COR-L47 (cell line): ENCODE data around the gene GTF2E1.
"Not testable (repeated sequence)": the region's sequence is repeated elsewhere in the genome, so short reads cannot be mapped to it uniquely, and the experiment has no call there.

Experiments used
- DNase-seq: peaks from one replicate; lab custom pipeline; 2025; lab: John Stamatoyannopoulos, UW

The GTF2E1 gene

DNA sequence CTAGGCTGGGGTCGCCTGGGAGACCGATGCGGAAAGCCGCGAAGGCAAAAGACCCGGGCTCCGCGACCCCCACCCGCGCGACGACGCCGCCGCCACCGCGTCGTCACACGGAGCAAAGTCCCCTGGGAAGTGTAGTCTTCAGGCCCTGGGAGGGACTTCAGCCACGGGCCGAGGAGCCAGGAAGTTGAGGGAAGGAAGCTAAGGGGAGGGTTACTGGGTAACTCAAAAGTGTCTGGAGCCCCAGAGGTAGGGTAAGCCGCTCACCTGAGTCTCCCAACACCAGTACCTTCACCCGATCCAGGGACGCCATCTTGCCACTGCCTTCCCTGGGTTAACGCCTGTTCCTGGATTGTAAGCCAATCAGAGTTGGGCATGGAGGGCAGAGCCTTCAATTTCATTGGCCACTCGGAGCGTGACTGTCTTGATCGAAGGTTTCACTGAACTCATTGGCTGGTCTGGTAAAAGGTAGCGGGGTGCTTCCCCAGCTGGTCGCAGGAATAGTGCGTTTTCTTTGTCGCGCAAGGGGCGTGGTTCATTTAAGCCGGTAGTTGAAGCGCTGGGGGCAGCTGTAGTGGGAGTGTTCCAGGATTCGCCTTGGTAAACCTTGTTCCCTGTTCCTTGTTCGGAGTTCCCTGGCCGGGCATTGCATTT is at the start of gene GTF2E1, which contains the start of gene RABL3:
GTF2E1 (plus strand) TSS at position 547 of the 651 bp plus-strand sequence. CDS start 7,809 bp downstream, outside the sequence.
RABL3 (minus strand) TSS at position 319 of the 651 bp plus-strand sequence; CDS start at position 310, 9 bp downstream.
- DNase-seq = peak; percentile 100

DNA sequence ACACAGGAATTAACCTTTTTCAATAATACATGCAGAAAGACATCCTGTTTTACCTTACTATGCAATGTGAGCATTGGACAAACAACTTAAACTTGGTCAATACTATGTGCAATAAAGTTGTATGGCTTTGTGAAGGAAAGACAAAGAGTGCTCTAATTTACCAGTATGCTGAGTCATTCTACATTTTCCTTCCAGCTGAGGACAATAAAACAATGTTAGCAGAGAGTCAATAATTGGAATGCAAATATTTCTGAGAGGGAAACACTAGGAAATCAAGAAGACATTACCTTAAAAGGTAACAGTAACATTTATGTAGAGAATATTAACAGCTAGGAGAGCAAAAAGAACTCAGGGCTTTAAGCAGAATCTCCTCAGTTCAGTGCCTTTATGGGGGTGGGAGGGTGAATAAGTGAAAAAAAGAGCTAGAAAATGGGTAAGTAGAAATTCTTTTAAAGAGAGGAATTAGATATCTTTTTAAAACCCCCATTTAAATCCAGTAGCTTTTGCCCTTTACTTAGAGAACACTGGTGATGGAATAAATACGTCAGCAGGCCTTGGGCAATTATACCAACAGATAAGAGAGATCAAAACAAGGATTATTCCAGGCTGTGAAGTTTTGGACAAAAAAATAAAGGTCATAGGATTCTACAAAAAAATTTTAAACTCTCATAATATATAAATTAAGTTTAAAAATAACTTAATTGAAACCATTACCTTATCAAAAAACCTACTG is 48.9 kb upstream of the GTF2E1 start:
- DNase-seq = peak; percentile 75

DNA sequence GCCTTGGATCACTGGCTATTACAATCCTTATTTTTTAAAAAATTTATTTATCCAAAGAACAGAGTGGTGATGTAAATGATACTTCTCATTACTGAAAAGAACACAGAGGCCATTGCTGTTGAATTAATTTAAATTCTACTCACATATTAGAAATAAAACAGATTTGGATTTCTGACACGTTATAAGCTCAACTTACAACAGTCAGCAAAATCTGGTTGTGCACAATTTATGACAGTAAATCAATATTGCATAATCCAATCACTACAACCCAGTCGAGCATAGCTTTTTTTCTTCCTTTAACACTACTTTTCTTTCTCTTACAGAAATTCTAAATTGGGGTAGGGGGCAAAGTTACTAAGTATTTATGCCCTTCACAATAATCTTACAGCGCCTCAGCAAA is 43.2 kb upstream of the GTF2E1 start:
- DNase-seq = no peak

DNA sequence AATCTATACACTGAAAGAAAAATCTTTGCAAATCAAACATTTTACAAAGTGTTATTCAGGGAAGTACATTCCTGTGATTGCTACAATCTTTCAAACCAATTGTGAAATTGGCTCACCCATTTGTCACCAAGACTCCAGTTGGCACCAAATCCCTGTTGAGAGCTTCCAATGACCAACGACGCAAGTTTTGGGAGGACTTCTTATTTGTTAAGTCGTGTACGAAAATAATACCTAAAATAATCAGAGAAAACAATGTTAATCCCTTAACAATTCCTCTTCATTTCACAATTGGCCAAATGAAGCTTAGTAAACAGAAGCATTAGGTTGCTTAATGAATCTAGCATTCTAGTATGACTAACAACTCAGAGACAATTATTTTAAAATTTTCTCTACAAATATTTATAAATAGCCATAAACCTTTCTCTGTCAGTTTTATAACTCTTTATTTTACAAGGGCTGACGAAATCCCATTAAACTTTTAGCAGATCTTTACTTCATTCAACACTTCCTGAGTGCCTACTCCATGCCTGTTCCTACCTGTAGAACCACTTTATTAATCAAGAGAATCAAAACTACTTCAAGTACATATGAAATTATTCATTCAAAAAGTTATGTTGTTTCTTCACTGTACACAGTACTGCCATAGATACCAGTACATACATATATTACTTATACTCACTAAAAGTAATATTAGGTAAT is 36.5 kb upstream of the GTF2E1 start:
- DNase-seq = no peak

DNA sequence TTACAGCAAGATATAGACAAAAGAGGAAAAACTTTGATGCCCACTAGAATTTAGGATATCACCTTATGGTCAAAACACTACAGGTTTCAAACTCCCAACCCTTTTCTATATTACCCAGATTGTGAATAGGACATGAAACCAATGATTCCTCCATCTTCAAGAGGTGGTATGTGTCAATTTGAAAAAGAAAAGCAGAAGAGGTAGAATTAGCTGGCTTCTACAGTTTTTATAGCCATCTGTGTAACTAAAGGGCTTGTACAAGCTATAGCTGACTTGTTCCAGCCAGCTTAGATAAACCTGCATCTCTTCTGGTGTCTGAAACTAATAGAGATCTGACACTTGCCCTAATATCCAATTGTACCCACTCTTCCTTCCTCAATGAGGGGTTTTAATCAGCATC is 35.6 kb upstream of the GTF2E1 start:
- DNase-seq = no peak

DNA sequence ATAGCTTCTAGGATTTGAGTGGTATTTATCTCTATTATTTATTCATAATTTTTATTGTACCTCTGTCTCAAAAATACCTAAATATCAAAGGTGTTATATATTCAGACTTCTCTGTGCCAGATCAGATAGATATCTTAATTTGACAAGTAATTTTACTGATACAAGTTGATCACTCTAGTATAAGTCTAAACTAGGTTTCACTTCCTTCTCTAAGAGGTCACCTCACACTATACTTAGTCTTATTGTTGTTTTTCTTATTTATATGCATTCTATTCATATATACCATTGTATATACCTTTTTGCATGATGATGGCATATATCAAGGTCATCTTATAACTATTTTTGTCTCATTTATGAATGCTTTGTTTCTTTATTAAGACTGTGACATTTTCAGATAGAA is 34.1 kb upstream of the GTF2E1 start:
- no peak for DNase-seq

DNA sequence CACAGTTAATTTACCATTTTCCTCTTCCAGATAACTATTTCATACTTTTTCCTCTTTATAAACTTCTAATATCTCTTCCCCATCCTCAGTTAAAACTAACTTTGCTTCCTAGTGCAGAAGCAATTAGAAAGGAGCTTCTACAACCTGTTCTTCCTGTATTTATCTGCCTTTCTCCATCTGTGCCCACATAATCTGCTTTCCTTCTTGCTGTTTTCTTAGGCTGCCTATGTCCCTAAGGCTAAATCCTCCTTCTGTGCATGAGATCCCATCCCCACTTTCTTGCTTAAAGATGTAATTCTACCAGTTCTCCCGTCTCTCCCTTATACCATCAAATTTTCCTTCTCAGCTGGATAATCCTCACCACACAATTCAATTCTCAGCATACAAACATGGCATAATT is 32.2 kb upstream of the GTF2E1 start:
- DNase-seq = no peak

DNA sequence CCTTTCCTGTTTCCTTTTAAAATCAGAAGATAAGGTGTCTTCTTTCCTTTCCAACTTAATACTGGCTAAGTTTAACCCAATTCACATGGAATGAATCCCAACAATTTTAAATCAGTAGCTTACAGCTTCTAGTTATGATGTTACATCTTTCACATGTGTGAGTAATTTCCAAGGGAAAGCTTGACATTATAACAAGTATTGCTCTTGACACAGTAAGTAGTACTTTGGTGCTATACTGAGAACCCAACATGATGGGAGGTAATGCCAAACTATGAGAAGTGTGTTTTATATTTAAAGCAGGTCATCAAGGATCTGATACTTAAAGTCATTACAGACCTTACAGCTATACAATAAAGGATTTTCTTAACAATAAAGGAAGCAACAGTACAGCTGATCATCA is 29.3 kb upstream of the GTF2E1 start:
- DNase-seq = no peak

DNA sequence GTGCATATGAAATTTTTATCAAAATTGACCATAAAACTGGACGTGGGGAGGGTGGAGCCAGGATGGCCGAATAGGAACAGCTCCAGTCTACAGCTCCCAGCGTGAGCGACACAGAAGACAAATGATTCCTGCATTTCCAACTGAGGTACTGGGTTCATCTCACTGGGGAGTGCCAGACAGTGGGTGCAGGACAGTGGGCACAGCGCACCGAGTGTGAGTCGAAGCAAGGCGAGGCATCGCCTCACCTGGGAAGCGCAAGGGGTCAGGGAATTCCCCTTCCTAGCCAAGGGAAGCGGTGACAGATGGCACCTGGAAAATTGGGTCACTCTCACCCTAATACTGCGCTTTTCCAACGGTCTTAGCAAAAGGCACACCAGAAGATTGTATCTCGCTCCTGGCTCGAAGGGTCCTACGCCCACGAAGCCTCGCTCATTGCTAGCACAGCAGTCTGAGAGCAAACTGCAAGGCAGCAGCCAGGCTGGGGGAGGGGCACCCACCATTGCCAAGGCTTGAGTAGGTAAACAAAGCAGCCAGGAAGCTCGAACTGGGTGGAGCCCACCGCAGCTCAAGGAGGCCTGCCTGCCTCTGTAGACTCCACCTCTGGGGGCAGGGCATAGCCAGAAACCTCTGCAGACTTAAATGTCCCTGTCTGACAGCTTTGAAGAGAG is 23.2 kb upstream of the GTF2E1 start:
- DNase-seq = not testable (repeated sequence)

DNA sequence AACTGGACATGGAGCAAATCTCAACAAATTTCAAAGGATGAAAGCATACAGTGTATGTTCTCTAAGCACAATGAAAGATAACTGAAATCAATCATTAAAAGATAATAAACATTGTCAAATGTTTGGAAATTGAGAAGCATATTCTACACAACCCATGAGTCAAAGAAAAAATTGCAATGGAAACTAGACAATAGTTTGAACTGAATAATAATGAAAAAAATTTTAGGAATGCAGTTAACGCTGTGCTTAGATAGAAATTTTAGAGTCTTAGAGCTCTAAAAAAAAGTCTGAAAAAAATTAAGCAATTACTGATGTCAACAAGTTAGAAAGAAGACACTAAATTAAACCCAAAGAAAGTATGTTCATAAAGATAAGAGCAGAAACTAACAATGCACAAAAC is 15.8 kb upstream of the GTF2E1 start:
- DNase-seq = no peak

DNA sequence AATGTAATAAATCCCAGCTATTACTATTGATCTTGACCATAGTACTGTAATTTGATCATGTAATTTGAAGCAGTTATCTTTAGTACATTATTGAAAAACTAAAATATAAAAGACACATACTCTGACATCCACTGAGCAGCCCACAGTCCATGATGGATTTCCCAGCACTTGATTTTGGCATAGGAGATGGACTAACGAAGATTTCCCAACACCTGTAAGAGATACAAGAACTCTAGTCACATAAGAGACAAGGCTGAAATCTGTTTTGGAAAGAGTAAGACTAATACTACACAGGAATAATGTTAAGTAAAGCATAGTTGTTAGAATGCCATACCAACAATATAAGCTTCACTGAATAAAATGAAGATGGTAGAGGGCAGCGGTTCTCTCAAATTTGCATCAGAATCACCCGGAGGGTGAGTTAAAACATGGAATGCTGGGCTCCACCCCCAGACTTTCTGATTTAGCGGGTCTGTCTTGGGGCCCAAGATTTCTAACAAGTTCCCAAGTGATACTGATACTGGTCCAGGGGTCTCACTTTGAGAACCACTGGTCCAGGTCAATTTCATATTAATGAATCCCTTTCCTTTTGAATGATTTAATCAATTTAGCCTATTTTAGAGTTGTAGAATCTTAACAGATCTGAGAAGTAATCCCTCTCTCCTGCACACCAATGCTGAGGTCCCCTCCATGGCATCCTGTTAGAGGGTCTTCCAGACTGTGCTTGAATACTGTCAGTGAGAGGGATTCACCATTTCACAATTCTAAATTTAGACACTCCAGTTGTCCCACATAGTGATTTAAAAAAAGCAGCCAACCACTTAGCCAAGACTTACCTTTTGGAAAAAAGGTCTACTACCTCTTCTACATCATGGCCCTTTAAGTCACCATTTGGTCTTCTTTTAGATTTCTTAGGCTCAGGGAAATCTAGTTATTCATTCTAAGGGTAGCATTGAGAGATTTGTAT is 11.7 kb upstream of the GTF2E1 start:
- no peak for DNase-seq

DNA sequence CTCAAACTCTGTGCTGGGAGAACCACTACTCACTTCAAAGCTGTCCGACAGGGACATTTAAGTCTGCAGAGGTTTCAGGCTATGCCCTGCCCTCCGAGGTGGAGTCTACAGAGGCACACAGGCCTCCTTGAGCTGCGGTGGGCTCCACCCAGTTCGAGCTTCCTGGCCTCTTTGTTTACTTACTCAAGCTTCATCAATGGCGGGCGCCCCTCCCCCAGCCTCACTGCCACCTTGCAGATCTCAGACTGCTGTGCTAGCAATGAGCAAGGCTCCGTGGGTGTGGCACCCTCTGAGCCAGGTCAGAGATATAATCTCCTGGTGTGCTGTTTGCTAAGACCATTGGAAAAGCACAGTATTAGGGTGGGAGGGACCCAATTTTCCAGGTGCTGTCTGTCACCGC is 4.5 kb upstream of the GTF2E1 start:
- not testable (repeated sequence) for DNase-seq

DNA sequence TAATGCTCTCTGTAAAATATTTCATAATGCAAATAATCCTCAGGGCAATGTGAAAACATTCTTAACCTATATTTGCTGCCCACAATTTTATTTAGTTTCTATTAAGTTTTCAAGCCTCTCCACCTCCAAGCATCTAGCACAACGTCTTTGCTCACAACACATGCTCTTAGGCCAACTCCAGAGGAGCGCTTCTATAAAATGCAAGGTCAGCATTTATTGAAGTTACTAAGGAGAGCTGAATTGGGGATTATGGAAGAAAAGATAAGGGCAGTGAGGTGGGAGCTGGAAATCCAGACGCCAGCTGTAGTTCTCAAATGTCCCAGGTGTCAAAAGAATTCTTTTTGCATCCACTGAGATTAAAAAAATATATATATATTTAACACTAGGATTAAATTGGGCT is 1.2 kb upstream of the GTF2E1 start:
- DNase-seq = no peak

DNA sequence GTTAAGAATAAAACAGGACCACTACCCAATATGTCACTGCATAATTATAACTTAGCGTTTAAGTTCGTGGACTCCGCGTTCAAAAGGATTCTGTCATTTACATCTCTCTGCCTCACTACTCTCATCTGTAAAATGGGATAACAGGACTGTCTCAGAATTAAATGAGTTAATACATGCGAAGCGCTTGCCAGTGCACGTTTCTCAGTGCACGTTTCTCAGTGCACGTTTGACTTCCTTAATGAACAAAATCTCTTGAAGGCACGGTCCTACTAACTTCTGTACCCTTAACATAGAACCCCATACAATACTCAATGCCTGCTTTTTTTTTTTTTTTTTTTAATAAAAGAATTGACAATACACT is 727 bp upstream of the GTF2E1 start:
- no peak for DNase-seq

DNA sequence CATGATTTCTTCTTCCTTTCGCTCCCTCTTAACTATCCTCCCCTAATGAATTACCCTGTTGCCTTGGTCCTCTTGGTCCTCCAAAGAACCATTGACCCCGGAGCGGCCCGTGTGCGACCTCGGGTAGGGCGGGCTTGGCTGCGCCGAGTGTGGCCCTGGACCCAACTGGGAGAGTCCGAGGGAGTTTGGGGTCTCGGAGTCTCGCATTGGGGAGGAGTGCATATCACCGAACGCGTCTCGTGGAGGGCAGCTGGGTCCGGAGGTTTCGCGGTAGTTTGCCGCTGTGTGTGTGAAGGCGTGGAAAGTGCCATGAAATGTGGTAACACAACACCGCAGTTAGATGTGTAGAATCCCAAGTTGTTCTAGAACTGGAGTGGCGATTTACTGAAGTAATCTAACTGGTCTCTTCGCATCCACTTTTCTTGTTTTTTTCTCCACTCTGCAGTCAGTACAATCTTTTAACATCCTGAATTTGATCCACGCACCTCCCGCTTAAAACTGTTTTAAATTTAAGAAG is 363 bp downstream of the GTF2E1 start:
- no peak for DNase-seq

DNA sequence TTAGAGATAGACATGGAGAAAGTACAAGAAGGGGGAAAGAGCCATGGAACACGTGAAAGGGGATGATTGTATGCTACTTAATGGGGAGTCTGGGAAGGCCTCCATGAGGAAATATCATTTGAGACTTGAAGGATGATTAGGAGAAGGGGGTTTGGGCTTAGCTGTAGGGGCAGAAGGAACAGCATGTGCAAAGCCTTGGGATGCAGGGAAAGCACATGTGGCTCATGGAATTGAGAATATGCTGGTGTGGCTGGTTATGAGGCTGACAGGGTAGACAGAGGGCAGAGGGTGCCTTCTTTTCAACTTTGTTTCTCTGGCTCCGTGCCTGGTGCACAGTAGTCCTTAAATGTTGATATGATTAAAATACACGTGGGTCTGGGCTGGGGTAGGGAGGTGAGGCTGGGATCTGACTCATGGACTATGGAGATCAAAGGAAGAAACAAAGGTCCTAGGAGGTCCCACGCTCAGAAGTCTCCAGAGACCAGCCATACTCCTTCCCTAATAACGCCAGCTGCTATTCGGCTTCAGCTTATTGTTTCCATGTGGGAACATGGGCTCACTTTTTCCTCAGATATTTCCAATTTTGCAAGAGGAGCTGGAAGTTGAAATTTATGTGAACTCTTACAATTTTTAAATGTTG is 1.1 kb downstream of the GTF2E1 start:
- no peak for DNase-seq

DNA sequence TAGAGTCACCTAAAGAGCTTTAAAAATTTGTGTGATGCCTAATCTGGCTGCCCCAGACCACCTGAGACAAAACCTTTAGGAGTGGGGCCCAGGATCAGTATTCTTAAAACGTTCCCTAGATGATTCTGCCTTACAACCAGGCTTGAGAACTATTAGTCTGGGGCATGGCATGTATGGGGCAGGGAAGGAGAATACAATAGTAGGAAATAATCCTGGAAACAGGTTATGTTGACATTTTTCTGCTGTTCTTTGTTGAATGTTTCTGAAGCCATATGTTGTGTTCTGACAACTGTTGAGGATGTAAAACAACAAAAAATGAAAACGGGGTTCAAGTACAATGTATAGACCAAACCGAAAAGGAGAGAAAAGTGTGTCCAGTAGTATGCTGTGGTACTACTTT is 2.9 kb downstream of the GTF2E1 start:
- no peak for DNase-seq

DNA sequence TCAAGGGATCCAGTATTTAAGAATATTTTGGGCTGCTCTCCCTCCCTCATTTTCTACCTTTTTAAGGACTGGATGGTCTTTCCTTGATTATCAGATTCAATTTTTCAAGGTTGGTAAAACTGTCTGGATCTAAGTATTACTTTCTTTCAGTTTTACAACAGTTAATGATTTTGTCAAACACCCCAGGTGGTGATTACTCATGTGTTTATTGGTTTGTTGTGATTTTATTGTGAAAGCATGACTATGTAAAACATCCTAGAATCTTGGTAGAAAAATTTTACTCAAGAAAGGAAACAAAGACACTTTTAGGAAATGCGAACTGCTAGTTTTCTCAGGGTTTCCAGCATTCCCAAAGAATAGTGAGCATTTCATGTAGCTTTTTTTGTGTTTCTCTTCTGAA is 7.3 kb downstream of the GTF2E1 start:
- DNase-seq = no peak

DNA sequence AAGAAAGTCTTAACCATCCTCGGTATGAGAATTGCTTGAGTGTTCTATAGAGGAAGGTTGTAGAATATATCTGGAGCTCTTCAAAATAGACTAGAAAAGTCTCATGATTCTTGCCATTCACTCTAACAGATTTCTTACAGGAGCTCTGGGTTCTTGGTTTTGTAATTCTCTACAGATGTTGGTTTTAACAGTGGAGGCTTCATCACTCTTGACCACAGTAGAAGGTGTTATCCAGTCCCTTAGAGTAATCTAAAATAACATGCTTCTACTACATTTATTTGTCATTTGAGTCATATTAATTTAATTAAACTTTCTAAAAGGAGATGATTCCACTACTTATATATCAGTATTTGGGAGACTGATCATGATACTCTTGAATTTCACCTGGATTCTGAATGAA is 9.7 kb downstream of the GTF2E1 start:
- DNase-seq = no peak

DNA sequence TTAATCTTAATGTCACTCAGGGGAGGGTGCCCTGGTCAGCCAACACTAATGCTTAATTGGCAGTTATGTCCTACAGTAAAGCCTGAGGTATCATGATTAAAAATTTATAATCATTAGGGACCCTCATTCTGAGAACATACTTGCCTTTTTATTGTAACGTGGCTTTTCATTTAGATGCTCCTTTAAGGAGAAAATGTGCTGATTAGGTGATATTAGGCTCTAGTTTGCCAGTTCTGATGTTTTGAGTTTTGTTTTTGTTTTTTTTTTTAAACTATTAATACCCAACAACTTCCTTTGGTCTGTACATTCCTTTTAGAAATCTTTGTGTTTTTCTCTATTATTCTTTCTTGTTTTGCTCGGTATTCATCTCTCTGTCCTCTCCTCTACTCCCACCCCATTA is 10.3 kb downstream of the GTF2E1 start:
- no peak for DNase-seq

DNA sequence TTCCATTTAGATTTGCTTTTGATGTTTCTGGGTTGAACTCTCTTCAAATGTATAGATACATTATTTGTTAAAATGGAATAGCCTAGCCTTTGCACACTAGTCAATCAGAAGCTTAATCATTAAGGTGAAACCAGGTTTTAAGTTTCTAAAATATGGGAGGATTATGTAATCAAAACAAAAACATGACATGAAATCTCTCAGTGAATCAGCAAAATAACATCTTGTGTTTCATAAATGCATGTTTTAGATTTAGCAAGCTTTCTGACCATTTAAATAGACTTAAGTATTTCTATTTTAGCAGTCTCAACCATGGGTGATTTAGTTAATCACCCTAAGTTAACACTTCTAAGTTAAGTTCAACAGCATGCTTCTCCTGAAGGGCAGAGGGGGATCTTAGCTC is 11.3 kb downstream of the GTF2E1 start:
- DNase-seq = no peak
